Vagina (tissue), 2 donors: Measurements from ENCODE around the gene SLC10A7. TPM values are rescaled to one million over a fixed set of nuclear protein-coding genes. Genes with fewer than 3 reads are reported as not detected.

Experiments used
- DNase-seq, 2 donors: peaks; one replicate each; pipeline ENCODE4 v3.0.0-alpha.2; 2017; ENCODE audit errors: extremely low spot score in 2 of 2
- H3K27ac ChIP-seq: fragments of 200-600 bp; sonication (generic); one replicate; pipeline ENCODE4 v1.5.1; 2019
- H3K27me3 ChIP-seq: fragments of 200-600 bp; sonication (generic); one replicate; pipeline ENCODE4 v1.5.1; 2019
- H3K36me3 ChIP-seq, 2 donors: fragments of 200-600 bp; sonication (generic); one replicate each; pipeline ENCODE4 v1.5.1; 2017 to 2019
- H3K4me1 ChIP-seq: fragments of 200-600 bp; sonication (generic); one replicate; pipeline ENCODE4 v1.5.1; 2019
- H3K4me3 ChIP-seq, 2 donors: fragments of 200-600 bp; sonication (generic); 1 replicate in 1 of 2; 2 replicates in 1 of 2; pipeline ENCODE4 v1.5.1; 2016 to 2019
- H3K9me3 ChIP-seq: fragments of 200-600 bp; sonication (generic); one replicate; pipeline ENCODE4 v1.5.1; 2019
- CTCF ChIP-seq, 3 experiments: fragments of 450-650 bp in 2 of 3; fragments of 200-600 bp in 1 of 3; sonication (generic) in 1 of 3; IDR thresholded peaks; one replicate each; pipeline ENCODE4 v1.5.1; 2017 to 2019; ENCODE audit warnings: antibody characterized with exemption in 3 of 3, mild to moderate bottlenecking in 2 of 3, moderate library complexity in 2 of 3
- POLR2A ChIP-seq, 2 donors: fragments of 450-650 bp; IDR thresholded peaks; one replicate each; pipeline ENCODE4 v1.6.1; 2017; ENCODE audit warnings: antibody characterized with exemption in 2 of 2, mild to moderate bottlenecking in 2 of 2, moderate library complexity in 2 of 2
- POLR2AphosphoS5 ChIP-seq, 2 donors: sonication (generic); formaldehyde crosslinking; IDR thresholded peaks; one replicate each; pipeline ENCODE4 v1.9.0; 2017; ENCODE audit warnings: antibody characterized with exemption in 2 of 2, mild to moderate bottlenecking in 2 of 2, low read depth in 1 of 2; ENCODE audit not compliant: insufficient read depth in 1 of 2
- intact Hi-C: fragments of 100-400 bp; cut with DNase I; formaldehyde crosslinking; loops from one replicate; pipeline ENCODE4 v1.15.1; 2023
- total RNA-seq: library from RNA; depleted of rRNA; stranded (reverse); fragments of >200 nt; gene quantifications from one replicate; pipeline ENCODE4 v1.2.3, GENCODE V29; 2016

The SLC10A7 gene
- total RNA-seq, 1 donor from 2014 or later: 14.2 TPM

GRCh38 chr4:146252969-146253611 lies 268.6 kb downstream of the SLC10A7 start:
- Histone ChIP-seq H3K9me3 (no peaks in the 10 kb centered on the region), H3K27me3 (no peaks in the 10 kb centered on the region), H3K36me3 (no peaks in the 10 kb centered on the region), H3K27ac (no peak overlapping the region), H3K4me1 (no peaks in the 10 kb centered on the region), H3K4me3 (no peak overlapping the region)
- intact Hi-C loops: no loop called here
- no peak for TF ChIP-seq POLR2AphosphoS5 (IDR thresholded peaks at IDR 0.05; ENCODE audit: insufficient read depth in 1 of 2, low read depth in 1 of 2)
- DNase-seq: no peak

GRCh38 chr4:146247356-146247755 lies 274.4 kb downstream of the SLC10A7 start:
- Histone ChIP-seq H3K9me3 (no peaks in the 10 kb centered on the region), H3K27me3 (no peaks in the 10 kb centered on the region), H3K36me3 (no peaks in the 10 kb centered on the region), H3K4me3 (no peak overlapping the region), H3K4me1 (peaks cover 6% of the 10 kb centered on the region), H3K27ac (no peak overlapping the region)
- intact Hi-C loops: no loop called here
- DNase-seq: no peak
- TF ChIP-seq POLR2A (IDR thresholded peaks at IDR 0.05) (no peak), POLR2AphosphoS5 (IDR thresholded peaks at IDR 0.05; ENCODE audit: insufficient read depth in 1 of 2, low read depth in 1 of 2) (no peak), CTCF (IDR thresholded peaks at IDR 0.05) (no peak)

- Histone ChIP-seq H3K36me3 (no peaks in the 10 kb centered on the region), H3K4me3 (no peak overlapping the region), H3K9me3 (no peaks in the 10 kb centered on the region), H3K4me1 (peaks cover 16% of the 10 kb centered on the region), H3K27ac (no peak overlapping the region), H3K27me3 (no peaks in the 10 kb centered on the region)
- intact Hi-C loops: no loop called here
- no peak for DNase-seq
- TF ChIP-seq POLR2AphosphoS5 (IDR thresholded peaks at IDR 0.05; ENCODE audit: insufficient read depth in 1 of 2, low read depth in 1 of 2) (no peak), CTCF (IDR thresholded peaks at IDR 0.05) (no peak), POLR2A (IDR thresholded peaks at IDR 0.05) (no peak)
These were observed 275.4 kb downstream of the SLC10A7 start for GRCh38 chr4:146246381-146246780.

DNA sequence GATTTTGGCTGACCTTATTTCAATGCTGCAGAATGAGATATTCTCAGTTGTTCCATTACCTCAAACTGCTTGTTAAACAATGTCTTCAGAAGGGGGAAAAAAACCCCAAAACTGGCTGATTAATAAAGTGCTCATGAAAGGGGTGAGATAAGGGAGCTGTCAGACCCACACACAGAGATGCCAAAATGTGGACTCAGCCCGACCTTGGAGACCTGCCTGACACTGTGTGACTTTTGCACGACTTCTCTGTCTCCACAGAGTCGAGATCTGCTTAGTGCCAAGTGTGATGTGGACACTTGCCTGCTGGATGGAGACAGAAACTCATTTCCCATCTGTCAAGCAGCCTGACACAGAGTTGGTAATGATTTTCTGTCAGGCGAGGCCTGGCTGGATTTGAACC lies 275.9 kb downstream of the SLC10A7 start:
- no peaks in the 10 kb centered on the region for H3K27me3 ChIP-seq
- no peaks in the 10 kb centered on the region for H3K9me3 ChIP-seq
- no peak overlapping the region for H3K4me3 ChIP-seq
- intact Hi-C loops: no loop called here
- TF ChIP-seq POLR2AphosphoS5 (IDR thresholded peaks at IDR 0.05; ENCODE audit: insufficient read depth in 1 of 2, low read depth in 1 of 2) (no peak), CTCF (IDR thresholded peaks at IDR 0.05) (no peak), POLR2A (IDR thresholded peaks at IDR 0.05) (no peak)
- peaks cover 17% of the 10 kb centered on the region for H3K4me1 ChIP-seq
- DNase-seq: no peak
- no peak overlapping the region for H3K27ac ChIP-seq
- H3K36me3 ChIP-seq: no peaks in the 10 kb centered on the region

DNA sequence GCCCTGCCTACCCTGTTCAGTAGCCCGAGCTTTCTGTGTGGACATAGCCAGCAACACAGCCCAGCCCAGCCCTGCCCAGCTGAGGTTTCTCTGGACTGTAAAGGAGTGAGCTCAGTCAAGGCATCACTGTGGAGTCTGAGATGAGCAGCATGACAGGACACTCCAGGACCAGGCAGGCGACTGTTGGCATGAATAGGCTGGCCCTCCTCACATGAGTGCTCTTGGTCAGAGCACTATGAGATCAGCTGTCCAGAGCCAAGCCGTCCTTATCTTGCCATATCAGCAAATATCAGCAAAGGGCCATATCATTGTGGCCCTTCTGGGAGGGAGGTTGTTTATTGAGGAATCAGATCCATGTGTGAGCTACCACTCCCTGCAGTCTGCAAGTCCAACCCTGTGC lies 276.5 kb downstream of the SLC10A7 start:
- no peaks in the 10 kb centered on the region for H3K27me3 ChIP-seq
- no peak for TF ChIP-seq CTCF (IDR thresholded peaks at IDR 0.05)
- TF ChIP-seq POLR2AphosphoS5 (IDR thresholded peaks at IDR 0.05; ENCODE audit: insufficient read depth in 1 of 2, low read depth in 1 of 2): no peak
- TF ChIP-seq POLR2A (IDR thresholded peaks at IDR 0.05): no peak
- peaks cover 17% of the 10 kb centered on the region for H3K4me1 ChIP-seq
- intact Hi-C loops: no loop called here
- DNase-seq: no peak
- no peaks in the 10 kb centered on the region for H3K36me3 ChIP-seq
- no peaks in the 10 kb centered on the region for H3K9me3 ChIP-seq
- no peak overlapping the region for H3K27ac ChIP-seq
- no peak overlapping the region for H3K4me3 ChIP-seq
